Dermis microvascular lymphatic vessel endothelial cell (primary cell): Measurements from ENCODE around the gene PKD2L1. TPM values are rescaled to one million over a fixed set of nuclear protein-coding genes. Genes with fewer than 3 reads are reported as not detected.

Source experiments
- DNase-seq, 2 donors: peaks; one replicate each; pipeline versions ENCODE4 v3.0.0 to v3.0.0-alpha.2; 2010; ENCODE audit warnings: low read depth in 2 of 2
- total RNA-seq: library from RNA; depleted of rRNA; stranded (reverse); fragments of >200 nt; gene quantifications from 2 replicates; pipeline ENCODE4 v1.2.1, GENCODE V29; 2014

The PKD2L1 gene
- total RNA-seq, 1 donor from 2014 or later: not detected

DNA sequence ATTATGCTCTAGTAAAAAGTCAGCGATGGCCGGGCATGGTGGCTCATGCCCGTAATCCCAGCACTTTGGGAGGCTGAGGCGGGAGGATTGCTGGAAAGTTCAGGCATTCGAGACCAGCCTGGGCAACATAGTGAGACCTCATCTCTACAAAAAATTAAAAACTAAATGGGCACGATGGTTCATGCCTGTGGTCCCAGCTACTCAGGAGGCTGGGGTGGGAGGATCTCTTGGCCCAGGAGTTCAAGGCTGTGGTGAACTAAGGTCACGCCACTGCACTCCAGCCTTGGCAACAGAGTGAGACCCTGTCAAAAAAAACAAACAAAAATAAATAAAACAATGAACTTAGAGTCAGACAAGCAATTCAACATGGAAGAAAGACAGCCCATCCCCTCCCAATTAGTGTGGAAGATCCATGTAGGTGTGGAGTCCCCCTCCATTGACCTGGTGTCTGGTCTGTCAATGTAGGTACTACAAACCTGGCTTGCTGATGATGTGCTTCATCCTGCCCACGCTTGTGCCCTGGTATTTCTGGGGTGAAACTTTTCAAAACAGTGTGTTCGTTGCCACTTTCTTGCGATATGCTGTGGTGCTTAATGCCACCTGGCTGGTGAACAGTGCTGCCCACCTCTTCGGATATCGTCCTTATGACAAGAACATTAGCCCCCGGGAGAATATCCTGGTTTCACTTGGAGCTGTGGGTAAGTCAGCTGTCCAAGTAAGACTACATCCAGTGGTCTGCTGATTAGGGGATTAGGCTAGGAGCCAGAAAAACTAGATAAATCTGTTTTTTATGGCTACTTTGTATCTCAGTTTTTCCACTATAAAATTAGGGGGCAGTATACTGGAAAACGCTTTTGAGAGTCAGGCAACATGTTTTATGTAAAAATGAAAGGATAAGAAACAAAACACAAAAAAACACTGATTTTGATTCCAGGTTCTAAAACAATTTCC, 26.3 kb upstream of the PKD2L1 start:
- no peak for DNase-seq

DNA sequence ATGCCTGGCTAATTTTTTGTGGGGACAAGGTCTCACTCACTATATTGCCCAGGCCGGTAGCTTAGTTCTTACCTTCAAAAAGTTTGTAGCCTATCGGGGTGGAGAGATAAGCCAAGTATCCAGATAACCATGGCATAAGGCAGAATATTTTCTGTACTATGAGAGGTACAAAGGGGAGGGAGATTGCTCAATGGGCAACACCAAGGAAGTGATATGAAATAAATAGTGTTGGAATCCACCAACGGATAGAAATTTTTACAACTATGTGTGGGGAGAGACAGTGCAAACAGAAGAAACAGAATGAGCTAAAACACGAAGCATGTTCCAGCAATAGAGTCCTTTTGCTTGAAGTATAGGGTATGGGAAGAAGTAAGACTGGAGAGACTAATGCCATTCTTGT, 25.1 kb upstream of the PKD2L1 start:
- DNase-seq: no peak

GRCh38 chr10:100353770-100354485, 23.9 kb upstream of the PKD2L1 start:
- DNase-seq: no peak

GRCh38 chr10:100350914-100351485, 21.0 kb upstream of the PKD2L1 start:
- no peak for DNase-seq

DNA sequence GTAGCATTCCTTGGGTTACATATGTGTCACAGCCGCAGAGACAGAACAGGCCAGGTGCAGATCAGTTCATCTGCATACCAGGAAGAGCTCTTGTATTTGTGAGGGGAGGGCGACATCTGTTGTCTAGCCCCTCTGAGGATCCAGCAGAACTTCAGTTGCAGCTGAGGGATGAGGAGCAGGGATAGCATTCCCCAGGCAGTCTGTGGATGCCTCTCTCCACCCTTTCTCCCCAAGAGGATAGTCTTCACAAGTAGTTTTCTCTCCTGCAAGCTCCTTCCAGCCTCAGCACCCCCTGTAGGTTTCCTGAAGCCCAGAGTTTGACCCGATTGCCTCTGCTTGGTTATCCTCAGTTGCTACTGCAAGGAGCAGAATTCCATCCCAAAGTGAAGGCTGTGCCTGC, 19.6 kb upstream of the PKD2L1 start:
- DNase-seq: no peak

GRCh38 chr10:100349087-100349486, 19.1 kb upstream of the PKD2L1 start:
- DNase-seq: no peak

DNA sequence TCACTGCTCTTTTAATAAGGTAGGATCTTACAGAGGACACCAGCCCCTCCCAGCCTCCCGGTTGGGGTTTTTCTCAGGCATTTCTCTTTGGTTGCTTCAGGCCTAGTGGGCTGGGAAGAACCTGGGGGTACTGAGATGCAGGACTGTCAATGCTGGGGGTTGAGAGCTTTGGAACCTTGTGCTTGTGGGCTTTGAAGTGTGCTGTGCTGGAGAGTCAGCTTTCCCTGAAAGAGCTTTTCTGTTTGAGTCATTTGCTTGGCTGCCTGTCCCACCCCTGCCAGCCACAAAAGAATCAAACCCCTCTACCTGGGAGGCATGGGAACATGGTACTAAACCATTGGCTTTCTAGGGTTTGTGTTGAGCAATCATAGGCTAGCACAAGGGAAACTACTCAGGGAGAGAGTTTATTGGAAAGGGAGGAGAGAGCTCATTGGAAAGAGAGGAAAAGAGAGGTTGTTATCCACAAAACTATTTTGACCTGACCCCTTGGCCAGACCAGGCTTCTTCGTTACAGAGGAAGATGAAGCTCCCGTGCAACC, 18.4 kb upstream of the PKD2L1 start:
- DNase-seq: no peak

- peak in 1 of 2 donors; percentile 38 for DNase-seq
Measured at GRCh38 chr10:100347568-100348195, 17.7 kb upstream of the PKD2L1 start.

- DNase-seq: peak; percentile 76 to 95
Measured at GRCh38 chr10:100346765-100347567, 16.9 kb upstream of the PKD2L1 start, which contains the start of gene SCD. Gene SCD, plus strand, starts transcription at chr10:100347233. Its CDS starts 272 bp downstream, at chr10:100347505.

GRCh38 chr10:100346351-100346764, 16.3 kb upstream of the PKD2L1 start:
- peak in 1 of 2 donors; percentile 93 for DNase-seq

DNA sequence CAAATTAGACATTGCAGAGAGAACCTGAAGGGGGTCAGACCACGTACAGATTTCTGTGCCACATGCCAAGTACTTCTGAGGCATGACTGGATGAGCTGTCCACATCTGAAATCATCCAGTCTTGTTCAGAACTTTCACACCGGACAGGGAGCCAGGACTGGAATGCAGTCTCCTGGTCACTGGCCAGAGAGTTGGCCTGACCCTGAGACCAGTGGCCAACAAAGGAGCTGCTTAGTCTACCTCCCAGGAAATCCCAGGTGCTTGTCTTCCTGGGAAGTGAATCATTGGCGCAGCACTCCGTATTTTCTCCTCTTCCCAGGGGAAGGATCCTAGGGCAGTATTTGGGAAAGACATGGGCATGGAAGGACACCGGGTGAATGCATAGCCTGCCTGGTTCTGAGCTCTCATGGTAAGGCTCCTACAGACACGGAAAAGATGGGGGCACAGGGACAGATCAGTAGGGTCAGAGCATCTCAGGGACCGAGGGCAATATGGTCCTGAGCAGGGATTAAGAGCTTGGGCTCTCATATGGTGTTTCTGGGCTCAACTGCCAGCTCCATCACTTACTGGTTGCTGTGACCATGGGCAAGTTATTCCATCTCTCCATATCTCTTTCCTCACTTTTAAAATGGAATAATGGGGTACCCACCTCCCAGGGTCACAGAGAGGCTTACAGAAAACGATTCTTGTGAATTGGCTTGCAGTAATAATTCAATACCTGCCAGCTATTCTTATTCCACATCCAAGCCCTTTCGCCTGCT, 15.7 kb upstream of the PKD2L1 start:
- DNase-seq: peak in 1 of 2 donors; percentile 21

DNA sequence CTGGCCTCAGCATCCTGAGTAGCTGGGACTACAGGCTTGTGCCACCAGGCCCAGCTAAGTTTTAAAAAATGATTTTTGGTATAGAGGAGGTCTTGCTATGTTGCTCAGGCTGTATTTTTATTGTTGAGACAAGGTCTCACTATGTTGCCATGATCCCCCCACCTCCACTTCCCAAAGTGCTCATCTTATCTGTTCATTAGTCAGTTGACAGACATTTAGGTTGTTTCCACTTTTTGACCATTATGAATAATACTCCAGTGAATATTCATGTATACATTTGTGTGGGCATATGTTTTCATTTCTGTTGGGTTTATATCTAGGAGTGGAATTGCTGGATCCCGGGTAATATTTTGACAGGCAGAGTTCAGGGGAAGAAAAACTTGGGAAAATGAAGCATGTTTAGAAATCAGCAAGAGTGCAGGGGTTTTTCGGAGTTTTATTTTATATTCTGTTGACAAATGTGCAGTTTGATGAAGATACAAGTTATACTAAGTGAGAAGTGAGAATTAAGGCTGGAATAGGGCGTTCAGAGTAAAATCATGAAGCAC, 14.3 kb upstream of the PKD2L1 start:
- no peak for DNase-seq

DNA sequence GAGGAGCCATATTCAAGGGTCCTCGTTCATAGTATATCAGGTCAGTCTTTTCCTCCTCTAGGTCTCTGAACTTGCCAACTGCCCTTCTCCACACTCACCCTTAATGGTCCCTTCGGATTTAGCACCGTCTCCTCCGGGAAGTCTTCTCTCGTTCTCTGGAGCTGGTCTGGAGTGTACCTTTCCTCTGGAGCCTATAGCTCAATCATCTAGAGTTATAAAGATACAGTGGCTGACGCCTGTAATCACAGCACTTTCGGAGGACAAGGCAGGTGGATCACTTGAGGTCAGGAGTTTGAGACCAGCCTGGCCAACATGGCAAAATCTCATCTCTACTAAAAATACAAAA, 12.6 kb upstream of the PKD2L1 start:
- DNase-seq: no peak

DNA sequence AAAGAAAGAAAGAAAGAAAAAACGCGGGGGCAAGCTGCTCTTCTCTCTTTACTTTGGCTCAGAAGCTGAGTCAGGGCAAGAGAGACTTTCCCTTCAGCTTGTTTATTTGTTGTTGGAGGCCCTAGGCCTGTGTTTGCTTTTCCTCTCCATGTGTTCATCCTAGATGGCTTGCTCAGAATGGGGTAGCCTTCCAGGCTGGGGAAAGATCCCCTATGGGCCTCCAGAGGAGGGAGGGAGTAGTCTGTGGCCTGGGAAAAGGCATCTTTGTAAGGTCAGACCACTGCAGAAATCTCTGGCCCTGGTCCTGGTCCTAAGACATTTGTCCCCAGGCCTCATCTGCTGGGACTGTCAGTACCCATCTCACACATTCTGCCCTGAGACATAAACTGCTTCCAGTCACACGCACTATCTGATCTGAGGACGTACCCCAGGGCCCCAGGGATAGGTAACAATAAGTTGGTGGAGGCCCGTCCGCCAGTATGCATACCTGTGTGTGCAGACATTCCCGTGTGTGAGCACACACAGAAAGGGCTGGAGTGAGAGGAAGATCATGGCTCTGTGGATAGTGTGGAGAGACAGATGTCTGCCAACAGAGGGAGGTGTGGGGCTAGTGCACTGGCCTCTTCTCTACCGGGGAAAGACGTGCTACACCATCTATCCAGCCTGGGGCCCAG, 12.1 kb upstream of the PKD2L1 start:
- peak; percentile 52 to 75 for DNase-seq

GRCh38 chr10:100340948-100341847, 11.2 kb upstream of the PKD2L1 start:
- no peak for DNase-seq

- no peak for DNase-seq
Measured at GRCh38 chr10:100339236-100339635, 9.2 kb upstream of the PKD2L1 start.

- peak; percentile 33 to 54 for DNase-seq
Measured at GRCh38 chr10:100338434-100339036, 8.5 kb upstream of the PKD2L1 start.
